Nephron (organoid): ENCODE results near the gene HHIPL1.
"Not testable (repeated sequence)": the region's sequence is repeated elsewhere in the genome, so short reads cannot be mapped to it uniquely, and the experiment has no call there.

ENCODE experiments used
- H3K27ac Mint-ChIP-seq, 3 experiments: 2 replicates each; pipeline ENCODE4 v1.8.0; 2020; ENCODE audit warnings: mixed read lengths in 3 of 3, mild to moderate bottlenecking in 2 of 3, moderate library complexity in 1 of 3
- H3K27me3 Mint-ChIP-seq: 2 replicates; pipeline ENCODE4 v1.8.0; 2021; ENCODE audit warnings: low read depth, mild to moderate bottlenecking, moderate library complexity, mixed read lengths
- H3K36me3 Mint-ChIP-seq: 2 replicates; pipeline ENCODE4 v1.8.0; 2020; ENCODE audit warnings: low read depth, mixed read lengths
- H3K4me1 Mint-ChIP-seq: 2 replicates; pipeline ENCODE4 v1.8.0; 2020; ENCODE audit warnings: mixed read lengths
- H3K4me3 Mint-ChIP-seq, 3 experiments: 2 replicates each; pipeline ENCODE4 v1.8.0; 2020; ENCODE audit warnings: mild to moderate bottlenecking in 3 of 3, mixed read lengths in 3 of 3, moderate library complexity in 2 of 3
- H3K9me3 Mint-ChIP-seq: 2 replicates; pipeline ENCODE4 v1.8.0; 2020; ENCODE audit warnings: mixed read lengths
- CTCF ChIP-seq, 3 experiments: fragments of 200-600 bp; sonication (generic); IDR thresholded peaks; one replicate each; pipeline ENCODE4 v1.5.0; 2021; ENCODE audit warnings: antibody characterized with exemption in 3 of 3; ENCODE audit not compliant: unreplicated experiment in 3 of 3

HHIPL1 gene

GRCh38 chr14:99633918-99634317 lies 11.0 kb upstream of the HHIPL1 start:
- Mint-ChIP-seq H3K4me3 (no peak overlapping the region), H3K27ac (no peak overlapping the region), H3K4me1 (peaks cover 9% of the 10 kb centered on the region), H3K9me3 (no peaks in the 10 kb centered on the region), H3K36me3 (no peaks in the 10 kb centered on the region), H3K27me3 (peaks cover 14% of the 10 kb centered on the region)
- TF ChIP-seq CTCF (IDR thresholded peaks at IDR 0.05; ENCODE audit: unreplicated experiment in 3 of 3): no peak

GRCh38 chr14:99634443-99634842 lies 10.5 kb upstream of the HHIPL1 start:
- Mint-ChIP-seq H3K36me3 (no peaks in the 10 kb centered on the region), H3K9me3 (no peaks in the 10 kb centered on the region), H3K27me3 (peaks cover 14% of the 10 kb centered on the region), H3K4me1 (peaks cover 6% of the 10 kb centered on the region), H3K27ac (peak overlapping the region in 1 of 3 experiments; percentile 52), H3K4me3 (no peak overlapping the region)
- no peak for TF ChIP-seq CTCF (IDR thresholded peaks at IDR 0.05; ENCODE audit: unreplicated experiment in 3 of 3)

- no peak for TF ChIP-seq CTCF (IDR thresholded peaks at IDR 0.05; ENCODE audit: unreplicated experiment in 3 of 3)
- H3K36me3 Mint-ChIP-seq: no peaks in the 10 kb centered on the region
- H3K9me3 Mint-ChIP-seq: no peaks in the 10 kb centered on the region
- H3K4me3 Mint-ChIP-seq: no peak overlapping the region
- H3K27me3 Mint-ChIP-seq: peaks cover 14% of the 10 kb centered on the region
- H3K27ac Mint-ChIP-seq: no peak overlapping the region
- peaks cover 6% of the 10 kb centered on the region for H3K4me1 Mint-ChIP-seq
Observed at GRCh38 chr14:99635116-99635515, 9.8 kb upstream of the HHIPL1 start.

- TF ChIP-seq CTCF (IDR thresholded peaks at IDR 0.05; ENCODE audit: unreplicated experiment in 3 of 3): no peak
- H3K36me3 Mint-ChIP-seq: no peaks in the 10 kb centered on the region
- no peaks in the 10 kb centered on the region for H3K9me3 Mint-ChIP-seq
- peaks cover 6% of the 10 kb centered on the region for H3K4me1 Mint-ChIP-seq
- H3K27me3 Mint-ChIP-seq: peaks cover 5% of the 10 kb centered on the region
- H3K4me3 Mint-ChIP-seq: no peak overlapping the region
- no peak overlapping the region for H3K27ac Mint-ChIP-seq
Observed at GRCh38 chr14:99636487-99636886, 8.4 kb upstream of the HHIPL1 start.

GRCh38 chr14:99637624-99638023 lies 7.3 kb upstream of the HHIPL1 start:
- TF ChIP-seq CTCF (IDR thresholded peaks at IDR 0.05; ENCODE audit: unreplicated experiment in 3 of 3): no peak
- H3K27ac Mint-ChIP-seq: no peak overlapping the region
- no peaks in the 10 kb centered on the region for H3K9me3 Mint-ChIP-seq
- H3K4me1 Mint-ChIP-seq: peaks cover 6% of the 10 kb centered on the region
- no peak overlapping the region for H3K4me3 Mint-ChIP-seq
- H3K36me3 Mint-ChIP-seq: no peaks in the 10 kb centered on the region
- H3K27me3 Mint-ChIP-seq: peaks cover 5% of the 10 kb centered on the region

GRCh38 chr14:99642771-99643170 lies 2.2 kb upstream of the HHIPL1 start:
- H3K4me1 Mint-ChIP-seq, H3K27ac Mint-ChIP-seq, H3K4me3 Mint-ChIP-seq, H3K36me3 Mint-ChIP-seq, H3K9me3 Mint-ChIP-seq: not testable (repeated sequence)
- peaks cover 15% of the 10 kb centered on the region for H3K27me3 Mint-ChIP-seq
